ENCODE measurements around the gene SBK2. TPM values are rescaled to one million over a fixed set of nuclear protein-coding genes. Genes with fewer than 3 reads are reported as not detected.

The SBK2 gene
- total and polyA plus RNA-seq, 2 donors (not counting 3 experiments of a cell fraction or from before 2014, with no cell fraction given): not detected

DNA sequence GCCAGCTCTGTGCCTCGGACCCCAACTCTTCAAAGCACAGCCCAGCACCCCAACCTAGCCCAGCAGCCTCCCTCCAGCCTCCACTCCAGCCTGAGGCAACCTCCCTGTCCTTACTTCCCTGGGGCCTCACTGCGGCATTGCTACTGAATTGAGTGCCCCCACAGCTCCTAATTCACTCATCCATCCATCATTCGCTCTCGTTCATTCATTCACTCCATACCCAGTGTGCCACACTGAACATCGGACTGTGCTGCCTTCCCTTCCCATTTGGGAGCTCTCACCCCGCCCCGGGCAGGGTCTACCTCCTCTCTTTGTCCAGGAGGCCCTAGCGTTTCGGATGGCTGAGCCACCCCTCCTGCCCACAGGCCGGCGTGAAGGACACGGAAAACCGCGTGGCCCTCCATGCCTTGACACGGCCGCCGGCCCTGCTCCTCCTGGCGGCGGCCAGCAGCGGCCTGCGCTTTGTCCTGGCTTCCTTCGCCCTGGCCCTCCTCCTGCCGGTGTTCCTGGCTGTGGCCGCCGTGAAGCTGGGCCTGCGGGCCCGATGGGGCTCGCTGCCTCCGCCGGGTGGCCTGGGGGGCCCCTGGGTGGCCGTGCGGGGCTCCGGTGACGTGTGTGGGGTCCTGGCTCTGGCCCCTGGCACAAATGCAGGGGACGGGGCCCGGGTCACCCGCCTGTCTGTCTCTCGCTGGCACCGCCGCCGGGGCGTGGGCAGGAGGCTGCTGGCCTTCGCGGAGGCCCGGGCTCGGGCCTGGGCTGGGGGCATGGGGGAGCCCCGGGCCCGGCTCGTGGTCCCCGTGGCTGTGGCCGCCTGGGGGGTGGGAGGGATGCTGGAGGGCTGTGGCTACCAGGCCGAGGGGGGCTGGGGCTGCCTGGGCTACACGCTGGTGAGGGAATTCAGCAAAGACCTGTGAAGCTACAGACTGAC lies 50.6 kb downstream of the SBK2 start:
- ChIA-PET CTCF (interaction anchor here (0.7 to 6.1 kb wide), 16 partner anchors 9 to 345 kb away, joined by 3 to 91 read pairs (median 4); partner anchors contain the start of genes ISOC2, U2AF2, ZNF524 and ZNF628), POLR2A (interaction anchor here (1.3 to 2.2 kb wide), 2 partner anchors 10 to 25 kb away, joined by 6 to 13 read pairs; partner anchors contain the start of genes ISOC2 and ZNF628)
- intact Hi-C loops (cut with micrococcal nuclease) (loop anchor here (2.0 kb wide), 1 partner anchor 20 kb away; no protein-coding TSS in a partner anchor), dilution Hi-C loops (cut with MboI; ENCODE audit: extremely low pct_ligation_motif_present, low sequenced_read_pairs) (no loop called here)
- H3K9me1 ChIP-seq (replicated peaks; ENCODE audit: control insufficient read depth, extremely low read depth, insufficient read depth, low read length): no peaks in the 10 kb centered on the region
- H3K36me3 ChIP-seq (ENCODE audit: control insufficient read depth in 2 of 2, extremely low read depth in 1 of 2, insufficient read depth in 2 of 2, low read length in 2 of 2): peaks cover 0 to 3% of the 10 kb centered on the region in 2 experiments
- TSS peak; percentile 57 for BruUV-seq (replicated peaks)
- peaks cover 2% of the 10 kb centered on the region for H3K79me2 ChIP-seq (ENCODE audit: control insufficient read depth, insufficient read depth, low read length)
- peak overlapping the region; percentile 29 for H3K9ac ChIP-seq (replicated peaks; ENCODE audit: extremely low read depth, insufficient read depth, low read length)
- no peaks in the 10 kb centered on the region for H3K27me3 ChIP-seq (ENCODE audit: control insufficient read depth in 2 of 2, insufficient read depth in 2 of 2, low read length in 2 of 2)
- H3K27ac ChIP-seq (ENCODE audit: insufficient read depth, low read depth, low read length): peak overlapping the region; percentile 92
- peak; percentile 29 for DNase-seq (ENCODE audit: low read depth, low spot score)
- H2AFZ ChIP-seq (ENCODE audit: low read depth, low read length): no peak overlapping the region
- FAIRE-seq: no peak
- peak overlapping the region in 1 of 3 experiments; percentile 7 for H3K4me3 ChIP-seq (replicated peaks in 1 of 3; ENCODE audit: insufficient read depth in 1 of 3, low read depth in 1 of 3, low read length in 3 of 3)
- H3K4me1 ChIP-seq (ENCODE audit: control insufficient read depth, extremely low read depth, insufficient read depth, low read length): peaks cover 34% of the 10 kb centered on the region
- no peaks in the 10 kb centered on the region for H3K9me3 ChIP-seq (replicated peaks; ENCODE audit: control insufficient read depth, insufficient read depth, low read length)
- peak overlapping the region; percentile 71 for H3K4me2 ChIP-seq (ENCODE audit: insufficient read depth, low read length)
- TF ChIP-seq, protein P1, sequence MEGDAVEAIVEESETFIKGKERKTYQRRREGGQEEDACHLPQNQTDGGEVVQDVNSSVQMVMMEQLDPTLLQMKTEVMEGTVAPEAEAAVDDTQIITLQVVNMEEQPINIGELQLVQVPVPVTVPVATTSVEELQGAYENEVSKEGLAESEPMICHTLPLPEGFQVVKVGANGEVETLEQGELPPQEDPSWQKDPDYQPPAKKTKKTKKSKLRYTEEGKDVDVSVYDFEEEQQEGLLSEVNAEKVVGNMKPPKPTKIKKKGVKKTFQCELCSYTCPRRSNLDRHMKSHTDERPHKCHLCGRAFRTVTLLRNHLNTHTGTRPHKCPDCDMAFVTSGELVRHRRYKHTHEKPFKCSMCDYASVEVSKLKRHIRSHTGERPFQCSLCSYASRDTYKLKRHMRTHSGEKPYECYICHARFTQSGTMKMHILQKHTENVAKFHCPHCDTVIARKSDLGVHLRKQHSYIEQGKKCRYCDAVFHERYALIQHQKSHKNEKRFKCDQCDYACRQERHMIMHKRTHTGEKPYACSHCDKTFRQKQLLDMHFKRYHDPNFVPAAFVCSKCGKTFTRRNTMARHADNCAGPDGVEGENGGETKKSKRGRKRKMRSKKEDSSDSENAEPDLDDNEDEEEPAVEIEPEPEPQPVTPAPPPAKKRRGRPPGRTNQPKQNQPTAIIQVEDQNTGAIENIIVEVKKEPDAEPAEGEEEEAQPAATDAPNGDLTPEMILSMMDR (IDR thresholded peaks at IDR 0.05; ENCODE audit: extremely low read depth in 1 of 2, insufficient read depth in 1 of 2, low read depth in 1 of 2, low read length in 2 of 2): peak; percentile 6 to 47
- no peak for TF ChIP-seq EZH2 (IDR thresholded peaks at IDR 0.05; ENCODE audit: borderline replicate concordance, low read depth, low read length, severe bottlenecking)
- no peaks in the 10 kb centered on the region for H4K20me1 ChIP-seq (replicated peaks; ENCODE audit: control insufficient read depth, extremely low read depth, insufficient read depth, low read length)

All from endothelial cell of umbilical vein (primary cell).